Measurements from ENCODE around the gene DEPDC7.
"Not testable (repeated sequence)": the region's sequence is repeated elsewhere in the genome, so short reads cannot be mapped to it uniquely, and the experiment has no call there.

DNA sequence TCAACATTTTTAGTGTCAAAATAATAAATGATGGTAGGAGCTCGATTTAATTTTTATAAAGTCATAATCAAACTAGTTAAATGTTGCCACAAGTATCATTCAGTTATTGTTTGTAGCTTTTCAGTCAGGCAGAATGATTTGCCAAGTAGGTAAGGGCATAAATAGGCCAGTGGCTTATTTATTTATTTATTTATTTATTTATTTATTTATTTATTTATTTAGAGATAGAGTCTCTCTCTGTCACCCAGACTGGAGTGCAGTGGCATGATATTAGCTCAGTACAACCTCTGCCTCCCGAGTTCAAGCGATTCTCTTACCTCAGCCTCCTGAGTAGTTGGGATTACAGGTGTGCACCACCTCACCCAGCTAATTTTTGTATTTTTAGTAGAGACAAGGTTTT is 43.4 kb upstream of the DEPDC7 start:
- not testable (repeated sequence) for TF ChIP-seq CTCF (IDR thresholded peaks at IDR 0.05; ENCODE audit: low read depth, low read length); POLR2A (IDR thresholded peaks at IDR 0.05; ENCODE audit: extremely low read depth, insufficient read length)

Measured in NB4 (cell line).